Measurements from ENCODE around the gene TXLNG. TPM values are rescaled to one million over a fixed set of nuclear protein-coding genes. Genes with fewer than 3 reads are reported as not detected.
A peak's percentile ranks its signal among the peaks of the same experiment; 100 is the strongest.

TXLNG gene
- total and polyA plus RNA-seq, 2 donors (not counting 1 experiment from before 2014, with no cell fraction given): 12.5 to 13.1 TPM

- H4K20me1 ChIP-seq (ENCODE audit: control insufficient read depth, insufficient read depth, low read length, poor library complexity, severe bottlenecking): no peaks in the 10 kb centered on the region
- no peak overlapping the region for H3K4me3 ChIP-seq (ENCODE audit: control extremely low read depth in 1 of 5, extremely low read depth in 1 of 5, insufficient read depth in 1 of 5, low read depth in 2 of 5, low read length in 4 of 5)
- no peaks in the 10 kb centered on the region for H3K4me1 ChIP-seq (ENCODE audit: control insufficient read depth in 2 of 2, insufficient read depth in 2 of 2, low read length in 2 of 2)
- H3K9me3 ChIP-seq (ENCODE audit: control extremely low read depth in 1 of 3, control insufficient read depth in 2 of 3, insufficient read depth in 1 of 3, low read length in 2 of 3): no peaks in the 10 kb centered on the region
- no peak overlapping the region for H2AFZ ChIP-seq (ENCODE audit: insufficient read depth, low read depth, low read length, poor library complexity, severe bottlenecking)
- DNase-seq: no peak
- ATAC-seq (ENCODE audit: low read depth): no peak
- H3K9ac ChIP-seq (ENCODE audit: low read length): no peak overlapping the region
- TF ChIP-seq CTCF (IDR thresholded peaks at IDR 0.05) (no peak), EZH2 (IDR thresholded peaks at IDR 0.05; ENCODE audit: borderline replicate concordance, insufficient read depth, low read depth, low read length, poor library complexity, severe bottlenecking) (no peak)
- H3K9me3 Mint-ChIP-seq (ENCODE audit: insufficient read depth): no peaks in the 10 kb centered on the region
- intact Hi-C loops (cut with micrococcal nuclease): no loop called here
- 95% methylated on average over 7 of the region's 14 CpGs for WGBS (ENCODE audit: insufficient coverage)
- no peak overlapping the region for H3K4me2 ChIP-seq (replicated peaks; ENCODE audit: low read depth, low read length, poor library complexity, severe bottlenecking)
- CTCF ChIA-PET: interaction anchor here (1.2 kb wide), 1 partner anchor 14 kb away, joined by 4 read pairs; no protein-coding TSS in a partner anchor
- H3K27ac ChIP-seq (ENCODE audit: low read length in 2 of 2): no peak overlapping the region
- H3K27me3 ChIP-seq (replicated peaks in 1 of 4; ENCODE audit: control extremely low read depth in 1 of 4, control insufficient read depth in 3 of 4, insufficient read depth in 4 of 4, low read length in 3 of 4): no peaks in the 10 kb centered on the region
- no peaks in the 10 kb centered on the region for H3K4me1 Mint-ChIP-seq
- POLR2A ChIA-PET: no interaction called here
- H3K36me3 ChIP-seq (replicated peaks in 1 of 2; ENCODE audit: control extremely low read depth in 1 of 2, control insufficient read depth in 1 of 2, extremely low read depth in 1 of 2, insufficient read depth in 2 of 2, low read length in 1 of 2): peaks cover 2 to 13% of the 10 kb centered on the region in 2 experiments
- H3K79me2 ChIP-seq (ENCODE audit: control insufficient read depth, insufficient read depth, low read length): no peaks in the 10 kb centered on the region
- H3K27me3 Mint-ChIP-seq: no peaks in the 10 kb centered on the region
- H3K27ac Mint-ChIP-seq: peak overlapping the region; percentile 6
- H3K4me3 Mint-ChIP-seq: no peak overlapping the region
These were observed 53.7 kb downstream of the TXLNG start for GRCh38 chrX:16839852-16840460.

- DNase-seq (no peak), ATAC-seq (ENCODE audit: low read depth) (no peak)
- no peaks in the 10 kb centered on the region for H3K79me2 ChIP-seq (ENCODE audit: control insufficient read depth, insufficient read depth, low read length)
- Mint-ChIP-seq H3K27me3 (no peaks in the 10 kb centered on the region), H3K4me1 (no peaks in the 10 kb centered on the region), H3K4me3 (no peak overlapping the region), H3K9me3 (ENCODE audit: insufficient read depth) (no peaks in the 10 kb centered on the region), H3K27ac (no peak overlapping the region)
- H3K27me3 ChIP-seq (replicated peaks in 1 of 4; ENCODE audit: control extremely low read depth in 1 of 4, control insufficient read depth in 3 of 4, insufficient read depth in 4 of 4, low read length in 3 of 4): no peaks in the 10 kb centered on the region
- H3K4me2 ChIP-seq (replicated peaks; ENCODE audit: low read depth, low read length, poor library complexity, severe bottlenecking): no peak overlapping the region
- no peak overlapping the region for H3K27ac ChIP-seq (ENCODE audit: low read length in 2 of 2)
- H3K36me3 ChIP-seq (replicated peaks in 1 of 2; ENCODE audit: control extremely low read depth in 1 of 2, control insufficient read depth in 1 of 2, extremely low read depth in 1 of 2, insufficient read depth in 2 of 2, low read length in 1 of 2): peaks cover 2 to 24% of the 10 kb centered on the region in 2 experiments
- H4K20me1 ChIP-seq (ENCODE audit: control insufficient read depth, insufficient read depth, low read length, poor library complexity, severe bottlenecking): no peaks in the 10 kb centered on the region
- H3K9me3 ChIP-seq (ENCODE audit: control extremely low read depth in 1 of 3, control insufficient read depth in 2 of 3, insufficient read depth in 1 of 3, low read length in 2 of 3): no peaks in the 10 kb centered on the region
- WGBS (ENCODE audit: insufficient coverage): no CpG with 5 or more reads among the region's 3 CpGs
- CTCF ChIA-PET: no interaction called here
- no peak overlapping the region for H3K9ac ChIP-seq (ENCODE audit: low read length)
- intact Hi-C loops (cut with micrococcal nuclease): no loop called here
- H3K4me1 ChIP-seq (ENCODE audit: control insufficient read depth in 2 of 2, insufficient read depth in 2 of 2, low read length in 2 of 2): no peaks in the 10 kb centered on the region
- H2AFZ ChIP-seq (ENCODE audit: insufficient read depth, low read depth, low read length, poor library complexity, severe bottlenecking): no peak overlapping the region
- no peak overlapping the region for H3K4me3 ChIP-seq (ENCODE audit: control extremely low read depth in 1 of 5, extremely low read depth in 1 of 5, insufficient read depth in 1 of 5, low read depth in 2 of 5, low read length in 4 of 5)
- POLR2A ChIA-PET: no interaction called here
- TF ChIP-seq CTCF (IDR thresholded peaks at IDR 0.05): no peak
These were observed 56.4 kb downstream of the TXLNG start for GRCh38 chrX:16842684-16843083.

All from B cell (primary cell).